Measurements from ENCODE around the gene MAGI2.

- no peak for TF ChIP-seq CTCF (IDR thresholded peaks at IDR 0.05)
- TF ChIP-seq POLR2A (IDR thresholded peaks at IDR 0.05): no peak
Measured at GRCh38 chr7:78185149-78185745, 1268.2 kb downstream of the MAGI2 start.
